OCI-LY3 (cell line): ENCODE data around the gene WIZ.
"Not testable (repeated sequence)": the region's sequence is repeated elsewhere in the genome, so short reads cannot be mapped to it uniquely, and the experiment has no call there.

Experiments used
- H2AFZ ChIP-seq: fragments of 200-600, 300-600 bp; shearing (Covaris generic); 2 replicates; pipeline ENCODE4 v1.6.0; 2014; ENCODE audit warnings: antibody characterized with exemption, low read depth, low read length
- H3K27ac ChIP-seq: fragments of 200-600, 300-600 bp; sonication (generic); 2 replicates; pipeline ENCODE4 v1.5.1; 2014; ENCODE audit warnings: mild to moderate bottlenecking, low read length, moderate library complexity, mixed read lengths
- H3K27me3 ChIP-seq: fragments of 200-600, 300-600 bp; sonication (generic); 2 replicates; pipeline ENCODE4 v1.6.1; 2014; ENCODE audit warnings: low read depth, low read length, mixed read lengths
- H3K36me3 ChIP-seq: fragments of 200-600, 300-600 bp; sonication (generic); replicated peaks from 2 replicates; pipeline ENCODE3; 2014; ENCODE audit warnings: low read depth, low read length, mixed read lengths
- H3K4me1 ChIP-seq: fragments of 300-600, 200-600 bp; sonication (generic); 2 replicates; pipeline ENCODE4 v1.6.1; 2014; ENCODE audit warnings: low read length, mixed read lengths
- H3K4me2 ChIP-seq: fragments of 200-600, 300-600 bp; sonication (generic); 2 replicates; pipeline ENCODE4 v1.6.1; 2014; ENCODE audit warnings: low read length, mixed read lengths
- H3K4me3 ChIP-seq: fragments of 300-600, 200-600 bp; sonication (generic); 2 replicates; pipeline ENCODE4 v1.5.1; 2014; ENCODE audit warnings: antibody characterized with exemption, mild to moderate bottlenecking, low read length, moderate library complexity
- H3K79me2 ChIP-seq: fragments of 300-600, 200-600 bp; shearing (Covaris generic); 2 replicates; pipeline ENCODE4 v1.6.1; 2014; ENCODE audit warnings: mild to moderate bottlenecking, low read length, mixed read lengths
- H3K9ac ChIP-seq: fragments of 300-600, 200-600 bp; shearing (Covaris generic); 2 replicates; pipeline ENCODE4 v1.6.0; 2014; ENCODE audit warnings: mild to moderate bottlenecking, low read length, moderate library complexity
- H3K9me3 ChIP-seq: fragments of 200-600, 300-600 bp; shearing (Covaris generic); 2 replicates; pipeline ENCODE4 v1.6.1; 2014; ENCODE audit warnings: low read length, mixed read lengths; ENCODE audit not compliant: insufficient read depth
- H4K20me1 ChIP-seq: fragments of 200-600, 300-600 bp; sonication (generic); 2 replicates; pipeline ENCODE4 v1.6.1; 2016; ENCODE audit warnings: low read length, mixed read lengths; ENCODE audit not compliant: insufficient read depth
- CTCF ChIP-seq: fragments of 200-600, 300-600 bp; sonication (generic); IDR thresholded peaks from 2 replicates; pipeline ENCODE4 v1.5.1; 2014; ENCODE audit warnings: antibody characterized with exemption, low read length, low read depth
- EZH2phosphoT487 ChIP-seq: fragments of 200-600 bp; shearing (Covaris generic); IDR thresholded peaks from 2 replicates; pipeline ENCODE4 v1.6.1; 2018; ENCODE audit warnings: antibody characterized with exemption, mixed run types, low read depth

WIZ gene

GRCh38 chr19:15418579-15419412 is 31.0 kb downstream of the WIZ start, which contains the start of gene AKAP8L:
TSS of gene AKAP8L (minus strand) at chr19:15418988. CDS start at chr19:15418923, 65 bp downstream.
- Histone ChIP-seq H3K4me2 (peak within 1 kb of the TSS; percentile 89), H3K9ac (peak within 1 kb of the TSS; percentile 89), H3K36me3 (peaks cover 29% of the 10 kb centered on the region), H3K4me3 (peak within 1 kb of the TSS; percentile 90), H3K9me3 (no peaks in the 10 kb centered on the region), H3K79me2 (peaks cover 51% of the 10 kb centered on the region), H3K4me1 (peaks cover 18% of the 10 kb centered on the region), H2AFZ (peak within 1 kb of the TSS; percentile 56; the same call in 1 of the 2 replicates), H4K20me1 (peaks cover 19% of the 10 kb centered on the region), H3K27ac (peak within 1 kb of the TSS; percentile 31), H3K27me3 (no peaks in the 10 kb centered on the region)
- TF ChIP-seq EZH2phosphoT487, result no peak
- TF ChIP-seq CTCF, result peak; percentile 75

GRCh38 chr19:15418231-15418578 is 31.6 kb downstream of the WIZ start:
- H3K4me1 ChIP-seq, result peaks cover 23% of the 10 kb centered on the region
- peak overlapping the region; percentile 90 for H3K4me3 ChIP-seq
- H3K4me2 ChIP-seq, result peak overlapping the region; percentile 89
- H3K9ac ChIP-seq, result peak overlapping the region; percentile 89
- no peaks in the 10 kb centered on the region for H3K27me3 ChIP-seq
- peaks cover 57% of the 10 kb centered on the region for H3K79me2 ChIP-seq
- no peak for TF ChIP-seq CTCF
- no peak for TF ChIP-seq EZH2phosphoT487
- H2AFZ ChIP-seq, result no peak overlapping the region
- H3K9me3 ChIP-seq, result no peaks in the 10 kb centered on the region
- H3K36me3 ChIP-seq, result peaks cover 28% of the 10 kb centered on the region
- peaks cover 25% of the 10 kb centered on the region for H4K20me1 ChIP-seq
- peak overlapping the region; percentile 31 for H3K27ac ChIP-seq

- Histone ChIP-seq H4K20me1 (peaks cover 30% of the 10 kb centered on the region), H3K27ac (no peak overlapping the region), H3K9ac (peak overlapping the region; percentile 89), H3K36me3 (peaks cover 25% of the 10 kb centered on the region), H3K4me2 (peak overlapping the region; percentile 89), H3K27me3 (no peaks in the 10 kb centered on the region), H3K79me2 (peaks cover 62% of the 10 kb centered on the region), H2AFZ (no peak overlapping the region), H3K4me3 (peak overlapping the region; percentile 90), H3K9me3 (no peaks in the 10 kb centered on the region), H3K4me1 (peaks cover 24% of the 10 kb centered on the region)
- TF ChIP-seq EZH2phosphoT487 (no peak), CTCF (no peak)
Observed at GRCh38 chr19:15417699-15418098, 32.1 kb downstream of the WIZ start.

GRCh38 chr19:15412832-15413231 is 36.9 kb downstream of the WIZ start:
- Histone ChIP-seq H3K9ac (no peak overlapping the region), H3K4me3 (no peak overlapping the region), H3K27ac (no peak overlapping the region), H4K20me1 (peaks cover 52% of the 10 kb centered on the region), H3K79me2 (peaks cover 100% of the 10 kb centered on the region), H3K27me3 (no peaks in the 10 kb centered on the region), H3K36me3 (peaks cover 39% of the 10 kb centered on the region), H3K9me3 (no peaks in the 10 kb centered on the region), H2AFZ (no peak overlapping the region), H3K4me1 (peaks cover 17% of the 10 kb centered on the region), H3K4me2 (no peak overlapping the region)
- no peak for TF ChIP-seq CTCF
- TF ChIP-seq EZH2phosphoT487, result no peak

GRCh38 chr19:15411351-15411750 is 38.4 kb downstream of the WIZ start:
- Histone ChIP-seq H3K79me2 (peaks cover 100% of the 10 kb centered on the region), H4K20me1 (peaks cover 48% of the 10 kb centered on the region), H3K36me3 (peaks cover 37% of the 10 kb centered on the region)
- not testable (repeated sequence) for H3K9ac ChIP-seq, H3K27me3 ChIP-seq, H3K4me3 ChIP-seq, H3K27ac ChIP-seq, H3K4me1 ChIP-seq, H2AFZ ChIP-seq, H3K9me3 ChIP-seq, H3K4me2 ChIP-seq
